ENCODE measurements around the gene ASS1. TPM values are rescaled to one million over a fixed set of nuclear protein-coding genes. Genes with fewer than 3 reads are reported as not detected.

The ASS1 gene
- total RNA-seq, 1 experiment from 2014 or later, result 26.2 TPM

GRCh38 chr9:130493021-130493420 is 48.3 kb downstream of the ASS1 start:
- ChIA-PET POLR2A (no interaction called here), CTCF (no interaction called here)
- DNase-seq (ENCODE audit: low read depth, low spot score) (no peak), ATAC-seq (no peak)
- Histone ChIP-seq H3K4me3 (ENCODE audit: low read depth in 2 of 2, low read length in 2 of 2) (no peak overlapping the region), H3K27ac (ENCODE audit: low read length) (no peak overlapping the region), H3K27me3 (ENCODE audit: control insufficient read depth, insufficient read depth, low read length) (no peaks in the 10 kb centered on the region), H3K36me3 (ENCODE audit: control insufficient read depth, insufficient read depth, low read length) (no peaks in the 10 kb centered on the region), H3K9me3 (ENCODE audit: control insufficient read depth, insufficient read depth, low read depth, low read length) (no peaks in the 10 kb centered on the region), H3K4me1 (ENCODE audit: control insufficient read depth, insufficient read depth, low read length) (no peaks in the 10 kb centered on the region)
- intact Hi-C loops (cut with micrococcal nuclease; ENCODE audit: unreplicated experiment) (no loop called here), in situ Hi-C loops (cut with HindIII; ENCODE audit: low pct_unique_long_range_greater_than_20kb, low sequenced_read_pairs) (no loop called here)
- no peak for TF ChIP-seq CTCF (IDR thresholded peaks at IDR 0.05)
- TF ChIP-seq TCF7L2 (IDR thresholded peaks at IDR 0.05; ENCODE audit: low read depth, low read length), result no peak
- TF ChIP-seq SIN3A (IDR thresholded peaks at IDR 0.05; ENCODE audit: borderline replicate concordance, insufficient read depth, low read depth, low read length), result no peak
- TF ChIP-seq POLR2AphosphoS5 (IDR thresholded peaks at IDR 0.05; ENCODE audit: low read depth, low read length), result no peak
- BruUV-seq (replicated peaks), result no TSS peak

GRCh38 chr9:130493476-130493875 is 48.7 kb downstream of the ASS1 start:
- TF ChIP-seq REST (IDR thresholded peaks at IDR 0.05; ENCODE audit: insufficient read depth in 1 of 2, low read depth in 2 of 2, low read length in 1 of 2), result no peak
- no peak for TF ChIP-seq POLR2AphosphoS5 (IDR thresholded peaks at IDR 0.05; ENCODE audit: low read depth, low read length)
- no peak for TF ChIP-seq SIN3A (IDR thresholded peaks at IDR 0.05; ENCODE audit: borderline replicate concordance, insufficient read depth, low read depth, low read length)
- TF ChIP-seq TCF7L2 (IDR thresholded peaks at IDR 0.05; ENCODE audit: low read depth, low read length), result no peak
- no peak for TF ChIP-seq CTCF (IDR thresholded peaks at IDR 0.05)
- H3K4me3 ChIP-seq (ENCODE audit: low read depth in 2 of 2, low read length in 2 of 2), result no peak overlapping the region
- intact Hi-C loops (cut with micrococcal nuclease; ENCODE audit: unreplicated experiment) (no loop called here), in situ Hi-C loops (cut with HindIII; ENCODE audit: low pct_unique_long_range_greater_than_20kb, low sequenced_read_pairs) (no loop called here)
- H3K27me3 ChIP-seq (ENCODE audit: control insufficient read depth, insufficient read depth, low read length), result no peaks in the 10 kb centered on the region
- CTCF ChIA-PET, result no interaction called here
- DNase-seq (ENCODE audit: low read depth, low spot score) (no peak), ATAC-seq (no peak)
- H3K4me1 ChIP-seq (ENCODE audit: control insufficient read depth, insufficient read depth, low read length), result no peaks in the 10 kb centered on the region
- H3K36me3 ChIP-seq (ENCODE audit: control insufficient read depth, insufficient read depth, low read length), result no peaks in the 10 kb centered on the region
- no peaks in the 10 kb centered on the region for H3K9me3 ChIP-seq (ENCODE audit: control insufficient read depth, insufficient read depth, low read depth, low read length)
- no TSS peak for BruUV-seq (replicated peaks)
- POLR2A ChIA-PET, result no interaction called here
- no peak overlapping the region for H3K27ac ChIP-seq (ENCODE audit: low read length)
